Right lobe of liver (tissue), 6 donors: ENCODE data around the gene OPALIN. TPM values are rescaled to one million over a fixed set of nuclear protein-coding genes. Genes with fewer than 3 reads are reported as not detected.

Source experiments
- ATAC-seq, 4 donors: fragments of 200-7000 bp; cut with Tn5 transposase; one replicate each; pipeline ENCODE4 v1.9.1; 2020; ENCODE audit warnings: mild to moderate bottlenecking in 4 of 4, moderate library complexity in 4 of 4
- DNase-seq, 3 donors: peaks; one replicate each; pipeline ENCODE4 v3.0.0-alpha.2; 2020
- H3K27ac ChIP-seq, 3 donors: fragments of 200-600 bp; one replicate each; pipeline ENCODE4 v1.8.0; 2022
- H3K27me3 ChIP-seq, 2 donors: fragments of 200-600 bp; one replicate each; pipeline ENCODE4 v1.8.0; 2022
- H3K36me3 ChIP-seq, 4 donors: fragments of 200-600 bp; sonication (generic) in 1 of 4; one replicate each; pipeline versions ENCODE4 v1.5.1 to v1.8.0; 2017 to 2022; ENCODE audit warnings: control low read depth in 1 of 4
- H3K4me1 ChIP-seq, 4 donors: fragments of 200-600 bp; sonication (generic) in 1 of 4; one replicate each; pipeline versions ENCODE4 v1.5.1 to v1.8.0; 2017 to 2022; ENCODE audit warnings: control low read depth in 1 of 4
- H3K4me3 ChIP-seq, 3 donors: fragments of 200-600 bp; one replicate each; pipeline ENCODE4 v1.8.0; 2022
- H3K9me3 ChIP-seq, 4 donors: fragments of 200-600 bp; sonication (generic) in 1 of 4; one replicate each; pipeline versions ENCODE4 v1.5.1 to v1.8.0; 2017 to 2022; ENCODE audit warnings: control low read depth in 1 of 4
- CTCF ChIP-seq, 4 donors: fragments of 200-600 bp in 3 of 4; fragments of 450-650 bp in 1 of 4; IDR thresholded peaks; one replicate each; pipeline versions ENCODE4 v1.5.1 to v1.8.0; 2016 to 2022; ENCODE audit warnings: antibody characterized with exemption in 4 of 4, mild to moderate bottlenecking in 2 of 4
- POLR2A ChIP-seq: fragments of 450-650 bp; IDR thresholded peaks from one replicate; pipeline ENCODE4 v1.6.1; 2017; ENCODE audit warnings: antibody characterized with exemption, mild to moderate bottlenecking
- WGBS: methylation state at CpG from one replicate; pipeline ENCODE4 v1.1.6; 2018; ENCODE audit warnings: low coverage, low lambda C conversion rate; ENCODE audit not compliant: insufficient coverage; ENCODE audit errors: missing lambda C conversion rate; 5-methylcytosine and 5-hydroxymethylcytosine counted together
- intact Hi-C, 2 donors: fragments of 100-400 bp; cut with DNase I; formaldehyde crosslinking; loops; one replicate each; pipeline versions ENCODE4 v1.11.2 to v1.14.1; 2022
- total RNA-seq, 6 experiments: library from RNA; depleted of rRNA in 2 of 6; stranded (reverse); fragments of >200 nt in 2 of 6; fragmentation: NEBNext Ultra II Directional in 3 of 6; extraction: Animal tissue kit (Norgen Biotek cat#: 25700) in 3 of 6; gene quantifications; one replicate each; pipeline versions ENCODE4 v1.1.0 to v1.2.4, GENCODE V29; 2016 to 2023
- donor health status: DM: no; HTN: yes; CAD: no.
- donor health status: DM: no; HTN: no; CAD: no.
- donor health status: DM: no; HTN: no; CAD: no.
- donor health status: DM: no; HTN: yes; CAD: no.
- donor health status: DM: no; HTN: yes; CAD: no.

OPALIN gene
- total RNA-seq, 6 experiments from 2014 or later, result not detected

- Histone ChIP-seq H3K27me3 (no peaks in the 10 kb centered on the region), H3K4me3 (no peak overlapping the region), H3K4me1 (peaks cover 0 to 3% (median 1%) of the 10 kb centered on the region in 4 donors), H3K36me3 (no peaks in the 10 kb centered on the region), H3K9me3 (no peaks in the 10 kb centered on the region), H3K27ac (no peak overlapping the region)
- intact Hi-C loops, result loop anchor here in 1 of 2 donors (5.0 kb wide), 1 partner anchor 70 kb away; no protein-coding TSS in a partner anchor
- ATAC-seq (no peak), DNase-seq (no peak)
- WGBS, result 90% methylated on average over 2 of the region's 2 CpGs
- TF ChIP-seq POLR2A (no peak), CTCF (IDR thresholded peaks at IDR 0.05) (no peak)
These were observed 61.3 kb downstream of the OPALIN start for GRCh38 chr10:96297486-96297885.

GRCh38 chr10:96295475-96295874 lies 63.3 kb downstream of the OPALIN start:
- no peak for ATAC-seq
- H3K4me3 ChIP-seq, result no peak overlapping the region
- no peak for DNase-seq
- TF ChIP-seq POLR2A (no peak), CTCF (IDR thresholded peaks at IDR 0.05) (no peak)
- no peaks in the 10 kb centered on the region for H3K36me3 ChIP-seq
- H3K27ac ChIP-seq, result no peak overlapping the region
- intact Hi-C loops, result loop anchor here in 1 of 2 donors (5.0 kb wide), 1 partner anchor 68 kb away; no protein-coding TSS in a partner anchor
- whole genome bisulfite sequencing, result 24% methylated on average over 4 of the region's 4 CpGs
- no peaks in the 10 kb centered on the region for H3K27me3 ChIP-seq
- H3K9me3 ChIP-seq, result no peaks in the 10 kb centered on the region
- H3K4me1 ChIP-seq, result peaks cover 0 to 3% (median 1%) of the 10 kb centered on the region in 4 donors

Other genes starting within 250 kb of the OPALIN start
- 10 to 100 TPM in 1 of 6 experiments, 1 to 10 TPM in 5; 6.7 to 10.4 (median 8.8) TPM for gene ZNF518A, start 228.7 kb downstream of the OPALIN start, total RNA-seq
- gene BLNK, start 87.4 kb downstream of the OPALIN start, total RNA-seq, result 10 to 100 TPM in 5 of 6 experiments, 1 to 10 TPM in 1; 9.9 to 47.7 (median 20.9) TPM
- gene DNTT, start 54.6 kb downstream of the OPALIN start, total RNA-seq, result not detected
- gene TLL2, start 154.9 kb upstream of the OPALIN start, total RNA-seq, result under 1 TPM in 2 of 6 experiments, not detected in 4; 0.11 to 0.14 TPM
- 10 to 100 TPM; 45.0 to 96.6 (median 71.8) TPM for gene TM9SF3, start 228.0 kb upstream of the OPALIN start, total RNA-seq